ENCODE measurements around the gene DDX10. TPM values are rescaled to one million over a fixed set of nuclear protein-coding genes. Genes with fewer than 3 reads are reported as not detected.

DDX10 gene
- total RNA-seq, 1 donor from 2014 or later = 67.4 TPM

- H3K27me3 ChIP-seq (ENCODE audit: control insufficient read depth, insufficient read depth, low read length) = no peaks in the 10 kb centered on the region
- no peak for TF ChIP-seq CTCF (IDR thresholded peaks at IDR 0.05; ENCODE audit: insufficient read depth, low read length, severe bottlenecking)
- peaks cover 8% of the 10 kb centered on the region for H3K36me3 ChIP-seq (ENCODE audit: control insufficient read depth, insufficient read depth, low read length)
- FAIRE-seq (no peak), DNase-seq (ENCODE audit: low read depth) (no peak)
- no peak overlapping the region for H3K4me3 ChIP-seq (ENCODE audit: low read depth, low read length)
Observed at GRCh38 chr11:108672113-108672512, 7.2 kb downstream of the DDX10 start.

- no peak for TF ChIP-seq CTCF (IDR thresholded peaks at IDR 0.05; ENCODE audit: insufficient read depth, low read length, severe bottlenecking)
- DNase-seq (ENCODE audit: low read depth) = no peak
- FAIRE-seq = no peak
Observed at GRCh38 chr11:108672786-108673185, 7.9 kb downstream of the DDX10 start.

GRCh38 chr11:108679045-108679444 is 14.2 kb downstream of the DDX10 start:
- FAIRE-seq (no peak), DNase-seq (ENCODE audit: low read depth) (no peak)
- Histone ChIP-seq H3K36me3 (ENCODE audit: control insufficient read depth, insufficient read depth, low read length) (peaks cover 8% of the 10 kb centered on the region), H3K27me3 (ENCODE audit: control insufficient read depth, insufficient read depth, low read length) (no peaks in the 10 kb centered on the region), H3K4me3 (ENCODE audit: low read depth, low read length) (no peak overlapping the region)
- no peak for TF ChIP-seq CTCF (IDR thresholded peaks at IDR 0.05; ENCODE audit: insufficient read depth, low read length, severe bottlenecking)

More at GRCh38 chr11:108672786-108673185, 7.9 kb downstream of the DDX10 start:
- Histone ChIP-seq H3K4me3 (ENCODE audit: low read depth, low read length) (no peak overlapping the region), H3K27me3 (ENCODE audit: control insufficient read depth, insufficient read depth, low read length) (no peaks in the 10 kb centered on the region), H3K36me3 (ENCODE audit: control insufficient read depth, insufficient read depth, low read length) (peaks cover 9% of the 10 kb centered on the region)

- FAIRE-seq (no peak), DNase-seq (ENCODE audit: low read depth) (no peak)
- no peaks in the 10 kb centered on the region for H3K27me3 ChIP-seq (ENCODE audit: control insufficient read depth, insufficient read depth, low read length)
- no peak overlapping the region for H3K4me3 ChIP-seq (ENCODE audit: low read depth, low read length)
- peaks cover 8% of the 10 kb centered on the region for H3K36me3 ChIP-seq (ENCODE audit: control insufficient read depth, insufficient read depth, low read length)
- no peak for TF ChIP-seq CTCF (IDR thresholded peaks at IDR 0.05; ENCODE audit: insufficient read depth, low read length, severe bottlenecking)
Observed at GRCh38 chr11:108680271-108680670, 15.4 kb downstream of the DDX10 start.

- Histone ChIP-seq H3K36me3 (ENCODE audit: control insufficient read depth, insufficient read depth, low read length) (peaks cover 2% of the 10 kb centered on the region), H3K4me3 (ENCODE audit: low read depth, low read length) (no peak overlapping the region), H3K27me3 (ENCODE audit: control insufficient read depth, insufficient read depth, low read length) (no peaks in the 10 kb centered on the region)
- no peak for TF ChIP-seq CTCF (IDR thresholded peaks at IDR 0.05; ENCODE audit: insufficient read depth, low read length, severe bottlenecking)
- no peak for DNase-seq (ENCODE audit: low read depth)
- no peak for FAIRE-seq
Observed at GRCh38 chr11:108685419-108686130, 20.7 kb downstream of the DDX10 start.

GRCh38 chr11:108693852-108694251 is 29.0 kb downstream of the DDX10 start:
- Histone ChIP-seq H3K27me3 (ENCODE audit: control insufficient read depth, insufficient read depth, low read length) (no peaks in the 10 kb centered on the region), H3K4me3 (ENCODE audit: low read depth, low read length) (no peak overlapping the region), H3K36me3 (ENCODE audit: control insufficient read depth, insufficient read depth, low read length) (peaks cover 4% of the 10 kb centered on the region)
- no peak for TF ChIP-seq CTCF (IDR thresholded peaks at IDR 0.05; ENCODE audit: insufficient read depth, low read length, severe bottlenecking)
- DNase-seq (ENCODE audit: low read depth) = peak; percentile 87
- no peak for FAIRE-seq

All from bronchial epithelial cell (primary cell).